GM12878 (cell line): ENCODE results near the gene SATB1. TPM values are rescaled to one million over a fixed set of nuclear protein-coding genes. Genes with fewer than 3 reads are reported as not detected.

Experiments used
- BACH1 ChIP-seq: fragments of 450-650 bp; IDR thresholded peaks from 2 replicates; pipeline ENCODE4 v1.6.1; 2017; ENCODE audit warnings: mild to moderate bottlenecking, borderline replicate concordance
- BHLHE40 ChIP-seq, 2 experiments: fragments of 450-650 bp in 1 of 2; IDR thresholded peaks; 2 replicates each; pipeline ENCODE4 v1.6.1; 2011 to 2017; ENCODE audit warnings: low read depth in 2 of 2, borderline replicate concordance in 1 of 2, improper control_type of control experiment in 1 of 2, low read length in 1 of 2, mild to moderate bottlenecking in 1 of 2
- CBFB ChIP-seq: IDR thresholded peaks from 2 replicates; pipeline ENCODE4 v1.6.1; 2016; ENCODE audit warnings: antibody characterized with exemption, low read depth
- E2F4 ChIP-seq: IDR thresholded peaks from 2 replicates; pipeline ENCODE4 v1.6.1; 2012; ENCODE audit warnings: low read depth, low read length, improper control_type of control experiment
- ESRRA ChIP-seq: IDR thresholded peaks from 2 replicates; pipeline ENCODE4 v1.6.1; 2012; ENCODE audit warnings: mild to moderate bottlenecking, low read length, improper control_type of control experiment
- FOXK2 ChIP-seq: fragments of 450-650 bp; IDR thresholded peaks from 2 replicates; pipeline ENCODE4 v1.6.1; 2017; ENCODE audit warnings: mild to moderate bottlenecking, moderate library complexity
- IRF4 ChIP-seq: IDR thresholded peaks from 2 replicates; pipeline ENCODE4 v1.6.1; 2011; ENCODE audit warnings: low read depth, low read length
- KDM1A ChIP-seq: fragments of 200-600 bp; sonication (generic); IDR thresholded peaks from 2 replicates; pipeline ENCODE4 v1.6.1; 2016; ENCODE audit warnings: borderline replicate concordance
- LARP7 ChIP-seq: fragments of 450-650 bp; IDR thresholded peaks from 2 replicates; pipeline ENCODE4 v1.6.1; 2017; ENCODE audit warnings: mild to moderate bottlenecking
- MEF2B ChIP-seq: fragments of 450-650 bp; IDR thresholded peaks from 2 replicates; pipeline ENCODE4 v1.6.1; 2018; ENCODE audit warnings: mild to moderate bottlenecking, moderate library complexity; ENCODE audit not compliant: partially characterized antibody, poor library complexity, severe bottlenecking
- NFYA ChIP-seq: IDR thresholded peaks from 2 replicates; pipeline ENCODE4 v1.6.1; 2011; ENCODE audit warnings: low read depth, mild to moderate bottlenecking, low read length, improper control_type of control experiment, borderline replicate concordance
- PKNOX1 ChIP-seq: fragments of 450-650 bp; IDR thresholded peaks from 2 replicates; pipeline ENCODE4 v1.6.1; 2016; ENCODE audit warnings: mild to moderate bottlenecking
- POU2F2 ChIP-seq: IDR thresholded peaks from 3 replicates; pipeline ENCODE4 v1.6.1; 2011; ENCODE audit warnings: low read depth, mild to moderate bottlenecking, low read length, borderline replicate concordance
- SMAD1 ChIP-seq: fragments of 450-650 bp; IDR thresholded peaks from 2 replicates; pipeline ENCODE4 v1.6.1; 2018; ENCODE audit warnings: mild to moderate bottlenecking, low read depth; ENCODE audit not compliant: partially characterized antibody
- SUZ12 ChIP-seq: fragments of 200-600 bp; sonication (generic); IDR thresholded peaks from one replicate; pipeline ENCODE4 v1.6.1; 2018; ENCODE audit warnings: antibody characterized with exemption, mild to moderate bottlenecking; ENCODE audit not compliant: unreplicated experiment
- USF1 ChIP-seq: IDR thresholded peaks from 2 replicates; pipeline ENCODE4 v1.6.1; 2011; ENCODE audit warnings: borderline replicate concordance, low read depth, mild to moderate bottlenecking, moderate library complexity, mixed read lengths, low read length; ENCODE audit not compliant: insufficient read depth; ENCODE audit errors: extremely low read length
- ZNF24 ChIP-seq: fragments of 450-650 bp; IDR thresholded peaks from 2 replicates; pipeline ENCODE4 v1.6.1; 2017; ENCODE audit warnings: antibody characterized with exemption, mild to moderate bottlenecking
- polyA plus RNA-seq, 11 experiments: library from polyadenylated mRNA; depleted of rRNA in 4 of 11; unstranded in 6 of 11; stranded (reverse) in 5 of 11; fragments of >200 nt; fragmentation: Nextera tagmentation in 4 of 11; fragmentation: Illumina TruSeq in 1 of 11; extraction: Ambion mirVana in 4 of 11; extraction: Trizol in 1 of 11; gene quantifications; 1 replicate in 1 of 11; 2 replicates in 10 of 11; pipeline versions ENCODE4 v1.2.1 to v1.2.3, GENCODE V29; 2011 to 2016; ENCODE audit warnings: inconsistent platforms in 2 of 11, missing spikeins in 2 of 11, low read depth in 1 of 11
- total RNA-seq, 4 experiments: library from RNA; depleted of rRNA in 3 of 4; stranded (reverse); fragments of >200 nt in 3 of 4; fragmentation: Illumina TruSeq in 1 of 4; extraction: Trizol in 1 of 4; gene quantifications; 2 replicates each; pipeline versions ENCODE4 v1.2.1 to v1.2.3, GENCODE V29; 2013 to 2021

Gene SATB1
- total and polyA plus RNA-seq, 10 of the 15 experiments (the other 5 are each of a cell fraction or from before 2014, with no cell fraction given) = 0.01 to 0.72 (median 0.07) TPM; not detected in 4

GRCh38 chr3:18423401-18424212, 1.5 kb downstream of the SATB1 start (continued):
- TF ChIP-seq CBFB (no peak), BACH1 (no peak), IRF4 (0 out of 2 replicates have a peak, but pooled peaks have one; percentile 33), E2F4 (no peak), LARP7 (no peak), KDM1A (no peak), BHLHE40 (IDR thresholded peaks at IDR 0.05; ENCODE audit: borderline replicate concordance in 1 of 2, low read depth in 2 of 2, low read length in 1 of 2) (peak in 1 of 2 experiments; percentile 52; a peak in 1 of 4 replicates), ESRRA (no peak), ZNF24 (no peak), USF1 (no peak), SMAD1 (no peak), PKNOX1 (peak; percentile 30; the same call in 1 of the 2 replicates), MEF2B (peak; percentile 18), POU2F2 (no peak; the same call in 2 of the 3 replicates), SUZ12 (no peak), NFYA (no peak), FOXK2 (no peak)
